Activated CD8-positive, alpha-beta memory T cell treated with anti-CD3 and anti-CD28 coated beads, Interleukin-2, amount 50 U/mL, for 24 hours (primary cell): ENCODE results near the gene ZC3H15.

Source experiments
- DNase-seq: peaks from one replicate; pipeline ENCODE4 v3.0.0-alpha.2; 2020; ENCODE audit errors: extremely low read depth

Gene ZC3H15

GRCh38 chr2:186542002-186542401 lies 55.9 kb downstream of the ZC3H15 start:
- DNase-seq, result no peak

- DNase-seq, result no peak
Observed at GRCh38 chr2:186543561-186544131, 57.6 kb downstream of the ZC3H15 start.

GRCh38 chr2:186544255-186544675 lies 58.2 kb downstream of the ZC3H15 start:
- no peak for DNase-seq

- DNase-seq, result no peak
Observed at GRCh38 chr2:186546846-186547245, 60.8 kb downstream of the ZC3H15 start.

GRCh38 chr2:186551323-186552050 lies 65.4 kb downstream of the ZC3H15 start:
- no peak for DNase-seq

- DNase-seq, result no peak
Observed at GRCh38 chr2:186554429-186554828, 68.4 kb downstream of the ZC3H15 start.

- no peak for DNase-seq
Observed at GRCh38 chr2:186554850-186555671, 69.0 kb downstream of the ZC3H15 start.

- no peak for DNase-seq
Observed at GRCh38 chr2:186558512-186559276, 72.6 kb downstream of the ZC3H15 start.
